GM19238 (cell line): ENCODE measurements around the gene CCR6.
"Not testable (repeated sequence)": the region's sequence is repeated elsewhere in the genome, so short reads cannot be mapped to it uniquely, and the experiment has no call there.

Experiments used
- DNase-seq: peaks from one replicate; pipeline ENCODE4 v3.0.0; 2011; ENCODE audit warnings: low spot score; ENCODE audit not compliant: insufficient read length

Gene CCR6

GRCh38 chr6:167168296-167168695 is 45.4 kb downstream of the CCR6 start:
- DNase-seq, result not testable (repeated sequence)

DNA sequence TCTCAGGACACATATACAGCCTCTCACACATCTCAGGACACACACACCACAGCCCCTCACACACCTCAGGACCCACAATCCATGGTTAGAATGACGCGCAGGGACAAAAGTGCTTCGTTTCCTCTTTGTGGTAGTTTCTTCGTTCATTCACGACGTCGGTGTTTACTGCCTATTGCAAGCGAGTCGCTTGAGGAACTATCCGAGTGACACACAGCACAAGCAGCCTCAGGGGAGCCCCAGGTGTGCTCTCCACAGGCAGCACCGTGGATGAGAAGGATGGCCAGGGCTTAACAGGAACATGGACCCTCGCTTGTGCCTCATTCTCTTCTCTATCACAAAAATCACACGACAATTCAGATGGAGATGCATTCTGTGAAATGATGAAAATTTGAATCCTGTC is 47.0 kb downstream of the CCR6 start:
- DNase-seq, result not testable (repeated sequence)

DNA sequence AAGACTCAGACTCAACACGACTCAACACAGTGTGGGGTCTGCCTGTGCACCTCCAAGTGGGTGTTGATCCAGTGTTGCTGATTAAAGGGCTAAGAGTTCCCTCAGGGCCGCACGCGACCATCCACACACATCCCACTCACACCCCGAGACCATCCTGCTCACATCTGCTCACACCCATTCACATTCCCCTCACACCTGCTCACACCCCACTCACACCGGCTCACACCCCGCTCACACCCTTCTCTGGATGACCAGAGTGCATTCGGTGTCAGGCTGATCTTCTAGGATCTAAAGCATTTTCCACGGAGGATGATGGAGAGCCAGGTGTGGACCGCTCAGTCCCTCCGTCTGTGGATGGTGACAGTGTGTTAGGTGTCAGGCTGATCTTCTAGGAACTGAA is 48.4 kb downstream of the CCR6 start:
- DNase-seq, result not testable (repeated sequence)

DNA sequence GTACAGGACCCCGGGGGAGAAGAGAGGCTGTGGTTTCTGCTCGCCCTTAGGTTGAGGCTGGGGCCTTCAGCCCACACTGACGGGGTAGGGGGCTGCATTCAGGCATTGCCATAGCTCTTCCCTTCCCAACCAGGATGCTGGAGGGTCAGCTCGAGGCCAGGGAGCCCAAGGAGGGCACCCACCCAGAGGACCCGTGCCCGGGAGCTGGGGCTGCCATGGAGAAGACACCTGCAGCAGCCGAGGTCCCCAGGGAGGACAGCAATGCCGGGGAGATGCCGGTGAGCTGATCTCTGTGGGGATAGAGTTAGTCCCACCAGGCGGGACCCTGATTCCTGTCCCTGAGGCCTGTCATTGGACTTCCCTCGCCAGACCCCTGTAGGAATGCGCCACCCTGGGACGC is 49.1 kb downstream of the CCR6 start:
- DNase-seq, result not testable (repeated sequence)

- not testable (repeated sequence) for DNase-seq
Measured at GRCh38 chr6:167177271-167177670, 54.4 kb downstream of the CCR6 start.

- DNase-seq, result not testable (repeated sequence)
Measured at GRCh38 chr6:167178896-167179655, 56.2 kb downstream of the CCR6 start.

DNA sequence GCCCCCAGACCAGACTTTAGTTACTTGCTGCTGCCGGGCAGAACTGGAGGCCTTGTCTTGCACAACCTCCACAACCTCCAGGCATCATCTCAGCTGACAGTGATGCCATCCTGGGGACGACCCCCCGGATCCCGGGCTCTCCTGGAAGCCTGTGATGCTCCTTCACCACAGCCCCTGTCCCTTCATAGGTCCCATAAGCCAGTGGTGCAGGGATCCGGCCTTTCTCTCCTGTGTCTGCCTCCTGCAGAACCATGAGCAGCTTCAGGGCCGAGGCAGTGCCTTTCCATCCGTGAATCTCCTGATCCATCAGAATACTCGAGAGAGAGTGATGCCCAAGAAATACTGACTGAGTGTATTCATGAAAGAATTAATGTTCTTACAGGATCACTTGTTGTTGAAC is 57.2 kb downstream of the CCR6 start:
- DNase-seq, result not testable (repeated sequence)

- not testable (repeated sequence) for DNase-seq
Measured at GRCh38 chr6:167181351-167181750, 58.5 kb downstream of the CCR6 start.

GRCh38 chr6:167182913-167183314 is 60.0 kb downstream of the CCR6 start:
- not testable (repeated sequence) for DNase-seq

DNA sequence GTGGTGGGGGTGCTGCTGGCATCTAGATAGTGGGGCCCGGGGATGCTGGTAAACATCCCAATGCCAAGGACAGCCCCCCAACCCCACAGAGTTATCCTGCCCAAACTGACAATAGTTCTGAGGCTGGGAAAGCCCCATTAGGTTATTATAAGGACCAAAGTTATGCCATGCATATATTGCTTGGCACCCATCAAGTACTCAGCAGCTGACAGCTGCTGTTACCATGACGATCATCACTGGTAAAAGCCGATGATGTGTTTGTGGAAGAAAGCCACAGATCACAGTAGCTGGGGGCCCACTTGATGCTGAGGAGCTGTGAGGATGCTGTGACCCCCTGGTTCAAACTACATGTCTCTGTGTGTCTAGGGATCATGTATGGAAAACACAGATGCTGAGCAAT is 62.2 kb downstream of the CCR6 start:
- DNase-seq, result not testable (repeated sequence)

- DNase-seq, result not testable (repeated sequence)
Measured at GRCh38 chr6:167187275-167187674, 64.4 kb downstream of the CCR6 start.
